H1 (cell line): ENCODE measurements around the gene PGPEP1. TPM values are rescaled to one million over a fixed set of nuclear protein-coding genes. Genes with fewer than 3 reads are reported as not detected.

Experiments used
- CTCF ChIA-PET: fragments of 300-600 bp; sonication (Branson Sonifier 250); formaldehyde crosslinking; loops from one replicate; lab custom pipeline; 2021; ENCODE audit not compliant: partially characterized antibody; lab: Charles Lee
- POLR2A ChIA-PET: fragments of 300-600 bp; sonication (Branson Sonifier 250); formaldehyde crosslinking; loops from one replicate; lab custom pipeline; 2021; ENCODE audit warnings: inconsistent platforms; ENCODE audit not compliant: partially characterized antibody; lab: Charles Lee
- DNase-seq, 2 experiments: peaks; one replicate each; pipeline versions ENCODE4 v3.0.0 to v3.0.0-alpha.2; 2010 to 2022; ENCODE audit warnings: low spot score in 2 of 2, low read depth in 1 of 2, mixed read lengths in 1 of 2
- FAIRE-seq: peaks from 2 replicates; lab custom pipeline; 2011; peaks lifted over from hg19 to GRCh38; lab: Jason Lieb, UNC
- H2AFZ ChIP-seq: 2 replicates; pipeline ENCODE4 v1.8.1; 2012; ENCODE audit warnings: low read length, inconsistent platforms
- H2AK5ac ChIP-seq: 2 replicates; pipeline ENCODE4 v1.6.1; 2013; ENCODE audit warnings: low read depth, low read length
- H2BK120ac ChIP-seq: replicated peaks from 2 replicates; pipeline ENCODE3; 2013; ENCODE audit warnings: low read depth, low read length, inconsistent platforms
- H2BK12ac ChIP-seq: 2 replicates; pipeline ENCODE4 v1.6.1; 2013; ENCODE audit warnings: low read depth, low read length
- H2BK15ac ChIP-seq: 2 replicates; pipeline ENCODE4 v1.6.1; 2013; ENCODE audit warnings: low read length
- H2BK20ac ChIP-seq: 2 replicates; pipeline ENCODE4 v1.6.1; 2013; ENCODE audit warnings: low read length
- H2BK5ac ChIP-seq: 2 replicates; pipeline ENCODE4 v1.6.1; 2013; ENCODE audit warnings: low read depth, low read length
- H3K14ac ChIP-seq: 2 replicates; pipeline ENCODE4 v1.6.1; 2013; ENCODE audit warnings: inconsistent platforms; ENCODE audit not compliant: insufficient read length
- H3K18ac ChIP-seq: 2 replicates; pipeline ENCODE4 v1.6.1; 2013; ENCODE audit warnings: low read length; ENCODE audit errors: extremely low read depth
- H3K23ac ChIP-seq: 2 replicates; pipeline ENCODE4 v1.6.1; 2013; ENCODE audit warnings: inconsistent platforms; ENCODE audit not compliant: insufficient read length
- H3K23me2 ChIP-seq: 2 replicates; pipeline ENCODE4 v1.6.1; 2013; ENCODE audit warnings: low read depth, low read length
- H3K27ac ChIP-seq: 2 replicates; pipeline ENCODE4 v1.6.1; 2011; ENCODE audit warnings: low read depth, low read length, inconsistent platforms
- H3K27me3 ChIP-seq, 4 experiments: replicated peaks in 1 of 4; 1 replicate in 1 of 4; 2 replicates in 3 of 4; pipeline versions ENCODE4 v1.6.1 to v1.8.1; 2011 to 2013; ENCODE audit warnings: low read length in 3 of 4, mild to moderate bottlenecking in 3 of 4, inconsistent platforms in 2 of 4, mixed read lengths in 2 of 4, moderate library complexity in 1 of 4; ENCODE audit not compliant: control insufficient read depth in 3 of 4, insufficient read depth in 3 of 4; ENCODE audit errors: extremely low read depth in 1 of 4
- H3K36me3 ChIP-seq, 4 experiments: 2 replicates each; pipeline versions ENCODE4 v1.6.1 to v1.8.1; 2011 to 2013; ENCODE audit warnings: mild to moderate bottlenecking in 4 of 4, low read length in 3 of 4, moderate library complexity in 2 of 4, control low read depth in 1 of 4, inconsistent platforms in 1 of 4; ENCODE audit not compliant: insufficient read depth in 4 of 4, control insufficient read depth in 2 of 4
- H3K4ac ChIP-seq: replicated peaks from 2 replicates; pipeline ENCODE3; 2013; ENCODE audit warnings: low read length, low read depth, mixed read lengths, inconsistent platforms; ENCODE audit not compliant: insufficient read length
- H3K4me1 ChIP-seq, 4 experiments: replicated peaks in 1 of 4; 1 replicate in 1 of 4; 2 replicates in 3 of 4; pipeline versions ENCODE4 v1.6.1 to v1.8.1; 2011 to 2013; ENCODE audit warnings: low read length in 3 of 4, inconsistent platforms in 2 of 4, mixed read lengths in 1 of 4; ENCODE audit not compliant: insufficient read depth in 4 of 4, control insufficient read depth in 3 of 4
- H3K4me2 ChIP-seq, 2 experiments: 2 replicates each; pipeline versions ENCODE4 v1.6.1 to v1.8.1; 2011 to 2013; ENCODE audit warnings: low read depth in 2 of 2, low read length in 2 of 2, control low read depth in 1 of 2, inconsistent platforms in 1 of 2, mild to moderate bottlenecking in 1 of 2; ENCODE audit not compliant: insufficient read depth in 1 of 2
- H3K4me3 ChIP-seq, 4 experiments: fragments of 200-600, 300-600 bp in 1 of 4; sonication (generic), shearing (Covaris generic), sonication (Bioruptor Twin) in 1 of 4; 2 replicates each; pipeline versions ENCODE4 v1.5.1 to v1.8.1; 2011 to 2016; ENCODE audit warnings: low read length in 4 of 4, low read depth in 3 of 4, control low read depth in 2 of 4, inconsistent platforms in 2 of 4, mild to moderate bottlenecking in 2 of 4, mixed read lengths in 1 of 4, moderate library complexity in 1 of 4; ENCODE audit not compliant: insufficient read depth in 2 of 4; ENCODE audit errors: extremely low read depth in 1 of 4
- H3K56ac ChIP-seq: replicated peaks from 2 replicates; pipeline ENCODE3; 2013; ENCODE audit warnings: low read depth, mild to moderate bottlenecking, mixed read lengths, low read length, inconsistent platforms; ENCODE audit not compliant: insufficient read length
- H3K79me1 ChIP-seq: 2 replicates; pipeline ENCODE4 v1.6.1; 2013; ENCODE audit warnings: low read depth, low read length, control low read depth
- H3K79me2 ChIP-seq, 2 experiments: 2 replicates each; pipeline versions ENCODE4 v1.6.1 to v1.8.1; 2012 to 2013; ENCODE audit warnings: low read length in 2 of 2, mild to moderate bottlenecking in 2 of 2, inconsistent platforms in 1 of 2; ENCODE audit not compliant: insufficient read depth in 2 of 2, control insufficient read depth in 1 of 2
- H3K9ac ChIP-seq, 4 experiments: replicated peaks in 1 of 4; 1 replicate in 1 of 4; 2 replicates in 3 of 4; pipeline versions ENCODE4 v1.6.1 to v1.8.1; 2011 to 2013; ENCODE audit warnings: low read depth in 3 of 4, low read length in 3 of 4, control low read depth in 2 of 4, mild to moderate bottlenecking in 2 of 4, moderate library complexity in 2 of 4, inconsistent platforms in 1 of 4; ENCODE audit errors: extremely low read depth in 1 of 4
- H3K9me3 ChIP-seq, 2 experiments: 2 replicates each; pipeline versions ENCODE4 v1.6.1 to v1.8.1; 2012 to 2013; ENCODE audit warnings: mild to moderate bottlenecking in 2 of 2, moderate library complexity in 2 of 2, control low read depth in 1 of 2, inconsistent platforms in 1 of 2, low read depth in 1 of 2, low read length in 1 of 2, mixed read lengths in 1 of 2; ENCODE audit not compliant: insufficient read depth in 2 of 2
- H4K20me1 ChIP-seq, 2 experiments: replicated peaks in 1 of 2; 2 replicates each; pipeline versions ENCODE3 to v1.8.1; 2011 to 2013; ENCODE audit warnings: inconsistent platforms in 2 of 2, low read length in 2 of 2, mild to moderate bottlenecking in 1 of 2; ENCODE audit not compliant: insufficient read depth in 2 of 2, control insufficient read depth in 1 of 2
- H4K5ac ChIP-seq: 2 replicates; pipeline ENCODE4 v1.6.1; 2013; ENCODE audit warnings: low read length, low read depth, mixed read lengths, inconsistent platforms; ENCODE audit not compliant: insufficient read length
- H4K8ac ChIP-seq: 2 replicates; pipeline ENCODE4 v1.8.0; 2013; ENCODE audit warnings: mild to moderate bottlenecking, moderate library complexity, low read length, inconsistent platforms; ENCODE audit not compliant: insufficient read depth; ENCODE audit errors: extremely low read depth
- H4K91ac ChIP-seq: replicated peaks from 2 replicates; pipeline ENCODE3; 2013; ENCODE audit warnings: low read length, mixed read lengths, inconsistent platforms; ENCODE audit not compliant: insufficient read length
- BACH1 ChIP-seq: IDR thresholded peaks from 2 replicates; pipeline ENCODE4 v1.6.1; 2012; ENCODE audit warnings: low read length, improper control_type of control experiment
- CEBPB ChIP-seq: IDR thresholded peaks from 2 replicates; pipeline ENCODE4 v1.6.1; 2012; ENCODE audit warnings: low read depth, low read length
- CREB1 ChIP-seq: IDR thresholded peaks from 2 replicates; pipeline ENCODE4 v1.6.1; 2012; ENCODE audit warnings: inconsistent platforms
- KDM5A ChIP-seq: fragments of 200-600 bp; IDR thresholded peaks from 2 replicates; pipeline ENCODE4 v1.7.1; 2012; ENCODE audit warnings: mild to moderate bottlenecking, low read length, inconsistent platforms, mixed read lengths
- NANOG ChIP-seq: IDR thresholded peaks from 2 replicates; pipeline ENCODE4 v1.6.1; 2011; ENCODE audit warnings: low read length, low read depth, mild to moderate bottlenecking, inconsistent platforms; ENCODE audit not compliant: insufficient read depth, poor library complexity, severe bottlenecking
- RNF2 ChIP-seq: fragments of 200-900, 300-1000 bp; sonication (generic); IDR thresholded peaks from 2 replicates; pipeline ENCODE4 v1.7.1; 2016; ENCODE audit warnings: borderline replicate concordance, low read depth, mild to moderate bottlenecking, antibody characterized with exemption, low read length; ENCODE audit not compliant: poor library complexity, severe bottlenecking; ENCODE audit errors: missing control alignments
- RXRA ChIP-seq: IDR thresholded peaks from 2 replicates; pipeline ENCODE4 v1.6.1; 2011; ENCODE audit warnings: low read depth, mild to moderate bottlenecking, low read length, moderate library complexity; ENCODE audit not compliant: insufficient read depth
- WGBS, 2 experiments: shearing (Covaris generic) in 1 of 2; methylation state at CpG; one replicate each; pipeline versions ENCODE4 v1.1.6 to v1.1.7; 2013 to 2015; ENCODE audit warnings: low lambda C conversion rate in 2 of 2, mixed read lengths in 2 of 2, inconsistent platforms in 1 of 2, low coverage in 1 of 2, missing lambda C conversion rate in 1 of 2; ENCODE audit not compliant: insufficient replicate concordance in 2 of 2, insufficient coverage in 1 of 2, insufficient read length in 1 of 2; ENCODE audit errors: extremely low coverage in 1 of 2, missing lambda C conversion rate in 1 of 2; 5-methylcytosine and 5-hydroxymethylcytosine counted together
- polyA plus RNA-seq, 7 experiments: library from polyadenylated mRNA; depleted of rRNA in 3 of 7; stranded (reverse) in 5 of 7; unstranded in 2 of 7; fragments of >200 nt in 5 of 7; fragments of 200-250 nt in 2 of 7; gene quantifications; 1 replicate in 5 of 7; 2 replicates in 1 of 7; 4 replicates in 1 of 7; pipeline versions ENCODE4 v1.2.1 to v1.2.3, GENCODE V29; 2011 to 2013; ENCODE audit warnings: missing spikeins in 2 of 7, mixed read lengths in 2 of 7
- total RNA-seq: library from RNA; stranded (reverse); fragmentation: NEBNext Ultra II Directional; extraction: Animal tissue kit (Norgen Biotek cat#: 25700); gene quantifications from 2 replicates; pipeline ENCODE4 v1.2.1, GENCODE V29; 2021
- TF ChIP-seq, protein P1 (sequence below): IDR thresholded peaks from 2 replicates; pipeline ENCODE4 v1.6.1; 2011; ENCODE audit warnings: low read length, improper control_type of control experiment
- TF ChIP-seq, protein P2 (sequence below): IDR thresholded peaks from 2 replicates; pipeline ENCODE4 v1.6.1; 2012; ENCODE audit warnings: inconsistent platforms

Gene PGPEP1
- total and polyA plus RNA-seq, 2 of the 8 experiments (the other 6 are each of a cell fraction or from before 2014, with no cell fraction given) = 17.0 to 33.4 TPM

DNA sequence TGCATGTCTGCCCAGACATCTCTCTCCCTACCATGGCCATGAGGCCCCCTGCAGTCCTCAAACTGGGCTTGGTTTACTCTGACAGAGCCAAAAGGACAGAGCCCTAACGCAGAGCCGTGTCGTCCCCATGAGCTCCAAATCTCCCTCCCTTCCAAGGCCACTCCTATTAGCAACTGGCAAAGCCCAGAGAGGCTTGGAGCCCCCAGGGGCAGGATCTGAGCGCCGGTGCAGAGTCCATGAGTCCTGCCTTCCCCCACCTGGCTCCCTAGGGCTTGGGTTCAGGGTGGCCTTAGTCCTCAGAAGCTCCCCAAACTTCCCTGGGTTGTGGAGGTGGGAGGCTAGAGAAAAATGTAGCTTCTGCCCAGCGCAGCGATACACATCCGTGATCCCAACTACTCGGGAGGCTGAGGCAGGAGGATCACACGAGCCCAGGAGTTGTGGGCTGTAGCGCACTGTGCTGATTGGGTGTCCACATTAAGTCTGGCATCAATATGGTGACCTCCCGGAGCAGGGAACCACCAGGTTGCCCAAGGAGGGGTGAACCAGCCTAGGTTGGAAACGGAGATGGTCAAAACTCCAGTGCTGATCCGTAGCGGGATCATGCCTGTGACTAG lies 7.4 kb upstream of the PGPEP1 start:
- Histone ChIP-seq H3K27ac (no peak overlapping the region), H3K23me2 (no peaks in the 10 kb centered on the region), H2BK15ac (peak overlapping the region; percentile 90; the same call in 1 of the 2 replicates), H3K4me3 (no peak overlapping the region), H2BK12ac (peak overlapping the region; percentile 68), H3K9me3 (no peaks in the 10 kb centered on the region), H3K27me3 (no peaks in the 10 kb centered on the region), H3K79me1 (no peaks in the 10 kb centered on the region), H3K36me3 (no peaks in the 10 kb centered on the region), H3K23ac (no peak overlapping the region), H3K18ac (peak overlapping the region; percentile 32; the same call in 1 of the 2 replicates), H4K91ac (no peak overlapping the region), H3K9ac (no peak overlapping the region), H3K4me1 (peaks cover 0 to 5% (median 5%) of the 10 kb centered on the region in 4 experiments; a peak in 5 of 7 replicates), H2BK20ac (no peak overlapping the region), H4K8ac (no peak overlapping the region), H3K79me2 (no peaks in the 10 kb centered on the region), H3K56ac (no peak overlapping the region), H3K14ac (no peak overlapping the region), H4K20me1 (no peaks in the 10 kb centered on the region), H3K4me2 (no peak overlapping the region), H2AK5ac (0 out of 2 replicates have a peak overlapping the region, but pooled peaks have one; percentile 65), H2BK5ac (peak overlapping the region; percentile 24; the same call in 1 of the 2 replicates), H4K5ac (no peak overlapping the region), H3K4ac (no peak overlapping the region), H2BK120ac (no peak overlapping the region), H2AFZ (0 out of 2 replicates have a peak overlapping the region, but pooled peaks have one; percentile 6)
- FAIRE-seq (no peak), DNase-seq (no peak)
- CTCF ChIA-PET = interaction anchor here (0.5 to 5.8 kb wide), 6 partner anchors 43 to 446 kb away, joined by 3 to 51 read pairs (median 4); partner anchors contain the start of gene JUND
- TF ChIP-seq NANOG = no peak
- TF ChIP-seq, protein P1, sequence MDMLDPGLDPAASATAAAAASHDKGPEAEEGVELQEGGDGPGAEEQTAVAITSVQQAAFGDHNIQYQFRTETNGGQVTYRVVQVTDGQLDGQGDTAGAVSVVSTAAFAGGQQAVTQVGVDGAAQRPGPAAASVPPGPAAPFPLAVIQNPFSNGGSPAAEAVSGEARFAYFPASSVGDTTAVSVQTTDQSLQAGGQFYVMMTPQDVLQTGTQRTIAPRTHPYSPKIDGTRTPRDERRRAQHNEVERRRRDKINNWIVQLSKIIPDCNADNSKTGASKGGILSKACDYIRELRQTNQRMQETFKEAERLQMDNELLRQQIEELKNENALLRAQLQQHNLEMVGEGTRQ = no peak
- TF ChIP-seq, protein P2, sequence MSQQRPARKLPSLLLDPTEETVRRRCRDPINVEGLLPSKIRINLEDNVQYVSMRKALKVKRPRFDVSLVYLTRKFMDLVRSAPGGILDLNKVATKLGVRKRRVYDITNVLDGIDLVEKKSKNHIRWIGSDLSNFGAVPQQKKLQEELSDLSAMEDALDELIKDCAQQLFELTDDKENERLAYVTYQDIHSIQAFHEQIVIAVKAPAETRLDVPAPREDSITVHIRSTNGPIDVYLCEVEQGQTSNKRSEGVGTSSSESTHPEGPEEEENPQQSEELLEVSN = no peak
- TF ChIP-seq KDM5A = no peak
- no peak for TF ChIP-seq CEBPB
- TF ChIP-seq CREB1 = no peak
- no peak for TF ChIP-seq RXRA
- no peak for TF ChIP-seq RNF2
- TF ChIP-seq BACH1 = no peak
- WGBS, 2 experiments = 89% methylated on average over 15 of the region's 15 CpGs; no CpG with 5 or more reads in 1 of the 2 experiments
- POLR2A ChIA-PET = interaction anchor here (0.8 to 20.2 kb wide), 4 partner anchors 10 to 55 kb away, joined by 3 to 224 read pairs (median 3); partner anchors contain the start of genes IQCN, JUND and LSM4
